IMR-90 (cell line): ENCODE data around the gene WDR45B. TPM values are rescaled to one million over a fixed set of nuclear protein-coding genes. Genes with fewer than 3 reads are reported as not detected.

Experiments
- ATAC-seq: fragments of 200-7000 bp; cut with Tn5 transposase; 2 replicates; pipeline ENCODE4 v1.9.1; 2020; ENCODE audit warnings: low read depth, mild to moderate bottlenecking, moderate library complexity
- BruUV-seq: library from RNA; stranded (reverse); fragments of 400-500 nt; replicated peaks from 2 replicates; lab custom pipeline; 2021; lab: Mats Ljungman, UMichigan
- CTCF ChIA-PET: fragments of 300-600 bp; formaldehyde crosslinking; extraction: SDS; loops from one replicate; lab custom pipeline; 2021; ENCODE audit warnings: antibody characterized with exemption; lab: Yijun Ruan, JAX
- POLR2A ChIA-PET: fragments of 300-600 bp; sonication (Branson Sonifier 250); formaldehyde crosslinking; loops from one replicate; lab custom pipeline; 2022; ENCODE audit warnings: antibody characterized with exemption; ENCODE audit not compliant: unreplicated experiment; lab: Charles Lee
- DNase-seq: peaks from one replicate; pipeline ENCODE4 v3.0.0; 2013
- H2AFZ ChIP-seq: replicated peaks from 2 replicates; pipeline ENCODE3; 2013; ENCODE audit warnings: low read length, mild to moderate bottlenecking; ENCODE audit not compliant: poor library complexity
- H2AK5ac ChIP-seq: 2 replicates; pipeline ENCODE4 v1.6.1; 2013; ENCODE audit warnings: low read depth, low read length, inconsistent platforms
- H2AK9ac ChIP-seq: replicated peaks from 2 replicates; pipeline ENCODE3; 2013; ENCODE audit warnings: mild to moderate bottlenecking, low read depth, low read length, moderate library complexity; ENCODE audit not compliant: poor library complexity
- H2BK120ac ChIP-seq: 2 replicates; pipeline ENCODE4 v1.6.1; 2013; ENCODE audit warnings: low read depth, low read length, inconsistent platforms
- H2BK15ac ChIP-seq: 3 replicates; pipeline ENCODE4 v1.6.1; 2013; ENCODE audit warnings: low read depth, low read length, inconsistent platforms
- H2BK20ac ChIP-seq: 2 replicates; pipeline ENCODE4 v1.6.1; 2013; ENCODE audit warnings: low read depth, mild to moderate bottlenecking, inconsistent platforms, low read length, moderate library complexity
- H2BK5ac ChIP-seq: 2 replicates; pipeline ENCODE4 v1.6.1; 2013; ENCODE audit warnings: mild to moderate bottlenecking, low read depth, low read length, inconsistent platforms; ENCODE audit not compliant: poor library complexity, severe bottlenecking
- H3K14ac ChIP-seq: replicated peaks from 2 replicates; pipeline ENCODE4 v1.6.1; 2013; ENCODE audit warnings: low read depth, low read length, inconsistent platforms
- H3K18ac ChIP-seq: 2 replicates; pipeline ENCODE4 v1.6.1; 2013; ENCODE audit warnings: low read depth, low read length, control low read depth
- H3K23ac ChIP-seq: 2 replicates; pipeline ENCODE4 v1.6.1; 2013; ENCODE audit warnings: low read depth, low read length, inconsistent platforms
- H3K27ac ChIP-seq: 2 replicates; pipeline ENCODE4 v1.5.1; 2013; ENCODE audit warnings: mild to moderate bottlenecking, control low read depth, low read length; ENCODE audit not compliant: insufficient read depth
- H3K27me3 ChIP-seq: 2 replicates; pipeline ENCODE4 v1.6.1; 2013; ENCODE audit warnings: low read length; ENCODE audit not compliant: control insufficient read depth, insufficient read depth
- H3K36me3 ChIP-seq: 2 replicates; pipeline ENCODE4 v1.6.1; 2013; ENCODE audit warnings: low read length, mixed read lengths; ENCODE audit not compliant: control insufficient read depth, insufficient read depth
- H3K4ac ChIP-seq: 2 replicates; pipeline ENCODE4 v1.6.1; 2013; ENCODE audit warnings: low read depth, low read length, inconsistent platforms
- H3K4me1 ChIP-seq: 2 replicates; pipeline ENCODE4 v1.6.1; 2013; ENCODE audit warnings: low read length, mixed read lengths; ENCODE audit not compliant: control insufficient read depth, insufficient read depth
- H3K4me2 ChIP-seq: 2 replicates; pipeline ENCODE4 v1.6.1; 2013; ENCODE audit warnings: low read depth, mild to moderate bottlenecking, control low read depth, low read length, moderate library complexity
- H3K4me3 ChIP-seq: 2 replicates; pipeline ENCODE4 v1.5.1; 2013; ENCODE audit warnings: low read depth, mild to moderate bottlenecking, control low read depth, low read length, moderate library complexity; ENCODE audit not compliant: insufficient read depth
- H3K56ac ChIP-seq: 2 replicates; pipeline ENCODE4 v1.6.1; 2013; ENCODE audit warnings: low read length, inconsistent platforms; ENCODE audit not compliant: insufficient read depth; ENCODE audit errors: extremely low read depth
- H3K79me1 ChIP-seq, 2 experiments: 2 replicates each; pipeline ENCODE4 v1.6.1; 2013; ENCODE audit warnings: low read length in 2 of 2, inconsistent platforms in 1 of 2, low read depth in 1 of 2
- H3K9ac ChIP-seq: 2 replicates; pipeline ENCODE4 v1.6.1; 2013; ENCODE audit warnings: low read depth, low read length, control low read depth
- H3K9me1 ChIP-seq: 2 replicates; pipeline ENCODE4 v1.6.1; 2013; ENCODE audit warnings: low read length, inconsistent platforms; ENCODE audit not compliant: insufficient read depth
- H3K9me3 ChIP-seq: 2 replicates; pipeline ENCODE4 v1.6.1; 2013; ENCODE audit warnings: low read length; ENCODE audit not compliant: control insufficient read depth, insufficient read depth
- H4K20me1 ChIP-seq: 2 replicates; pipeline ENCODE4 v1.6.1; 2013; ENCODE audit warnings: low read length, inconsistent platforms; ENCODE audit not compliant: insufficient read depth
- H4K5ac ChIP-seq: 2 replicates; pipeline ENCODE4 v1.6.1; 2013; ENCODE audit warnings: mild to moderate bottlenecking, low read depth, low read length, control low read depth
- H4K8ac ChIP-seq, 2 experiments: 2 replicates each; pipeline ENCODE4 v1.6.1; 2013; ENCODE audit warnings: low read depth in 2 of 2, low read length in 2 of 2, control low read depth in 1 of 2, inconsistent platforms in 1 of 2
- H4K91ac ChIP-seq: 2 replicates; pipeline ENCODE4 v1.6.1; 2013; ENCODE audit warnings: low read depth, low read length, inconsistent platforms; ENCODE audit not compliant: insufficient read depth
- BHLHE40 ChIP-seq: fragments of 150-350 bp; IDR thresholded peaks from 2 replicates; pipeline ENCODE4 v1.6.1; 2016; ENCODE audit warnings: mild to moderate bottlenecking, low read depth, low read length
- CEBPB ChIP-seq: IDR thresholded peaks from 2 replicates; pipeline ENCODE4 v1.6.1; 2012; ENCODE audit warnings: low read depth, low read length, improper control_type of control experiment
- CHD1 ChIP-seq: IDR thresholded peaks from 2 replicates; pipeline ENCODE4 v1.6.1; 2012; ENCODE audit warnings: low read depth, low read length, improper control_type of control experiment
- CTCF ChIP-seq: conservative IDR thresholded peaks from 2 replicates; pipeline ENCODE4 v1.5.1; 2012; ENCODE audit warnings: mild to moderate bottlenecking, low read depth, low read length, improper control_type of control experiment
- ELK1 ChIP-seq: fragments of 150-350 bp; IDR thresholded peaks from 2 replicates; pipeline ENCODE4 v1.6.1; 2016; ENCODE audit warnings: low read depth, mild to moderate bottlenecking, low read length, moderate library complexity, borderline replicate concordance
- FOS ChIP-seq: fragments of 150-350 bp; IDR thresholded peaks from 2 replicates; pipeline ENCODE4 v1.6.1; 2016; ENCODE audit warnings: low read depth, low read length
- MAFK ChIP-seq: IDR thresholded peaks from 2 replicates; pipeline ENCODE4 v1.6.1; 2012; ENCODE audit warnings: low read depth, low read length, improper control_type of control experiment
- MAZ ChIP-seq: IDR thresholded peaks from 2 replicates; pipeline ENCODE4 v1.6.1; 2012; ENCODE audit warnings: low read depth, mild to moderate bottlenecking, low read length, improper control_type of control experiment, moderate library complexity, borderline replicate concordance
- MXI1 ChIP-seq: IDR thresholded peaks from 2 replicates; pipeline ENCODE4 v1.6.1; 2012; ENCODE audit warnings: low read depth, mild to moderate bottlenecking, low read length, moderate library complexity, borderline replicate concordance
- NFE2L2 ChIP-seq: fragments of 150-350 bp; IDR thresholded peaks from 2 replicates; pipeline ENCODE4 v1.6.1; 2016; ENCODE audit warnings: low read depth, mild to moderate bottlenecking, low read length
- POLR2A ChIP-seq: IDR thresholded peaks from 2 replicates; pipeline ENCODE4 v1.6.1; 2012; ENCODE audit warnings: mild to moderate bottlenecking, low read depth, low read length
- RAD21 ChIP-seq: IDR thresholded peaks from 2 replicates; pipeline ENCODE4 v1.6.1; 2012; ENCODE audit warnings: low read length, improper control_type of control experiment
- RCOR1 ChIP-seq: IDR thresholded peaks from 2 replicates; pipeline ENCODE4 v1.6.1; 2012; ENCODE audit warnings: mild to moderate bottlenecking, low read length, improper control_type of control experiment; ENCODE audit not compliant: insufficient replicate concordance
- RFX5 ChIP-seq: IDR thresholded peaks from 2 replicates; pipeline ENCODE4 v1.8.0; 2012; ENCODE audit warnings: low read depth, mild to moderate bottlenecking, low read length, moderate library complexity
- SMC3 ChIP-seq: fragments of 150-350 bp; IDR thresholded peaks from 2 replicates; pipeline ENCODE4 v1.6.1; 2016; ENCODE audit warnings: low read depth, mild to moderate bottlenecking, antibody characterized with exemption, low read length, moderate library complexity
- USF2 ChIP-seq: fragments of 150-350 bp; IDR thresholded peaks from 2 replicates; pipeline ENCODE4 v1.6.1; 2017; ENCODE audit warnings: mild to moderate bottlenecking, antibody characterized with exemption, low read length, low read depth
- WGBS, 2 experiments: methylation state at CpG; one replicate each; pipeline versions ENCODE4 v1.1.5 to v1.1.7; 2013; ENCODE audit warnings: missing lambda C conversion rate in 2 of 2; ENCODE audit not compliant: insufficient read length in 1 of 2; ENCODE audit errors: extremely low coverage in 2 of 2; 5-methylcytosine and 5-hydroxymethylcytosine counted together
- dilution Hi-C: fragments of 300-500 bp; cut with HindIII; formaldehyde crosslinking; loops from one replicate; pipeline ENCODE4 v1.14.3; 2018; ENCODE audit warnings: low sequenced_read_pairs; ENCODE audit not compliant: unreplicated experiment
- in situ Hi-C: fragments of 300-500 bp; cut with MboI; formaldehyde crosslinking; loops from 3 replicates; pipeline ENCODE4 v1.14.3; 2019; ENCODE audit warnings: low sequenced_read_pairs, inconsistent platforms, mixed read lengths
- intact Hi-C: fragments of 100-400 bp; cut with micrococcal nuclease; formaldehyde crosslinking; loops from 2 replicates; pipeline ENCODE4 v1.10.0; 2022
- polyA plus RNA-seq, 3 experiments: library from polyadenylated mRNA; depleted of rRNA; stranded (reverse); fragments of >200 nt; gene quantifications; 2 replicates each; pipeline ENCODE4 v1.2.3, GENCODE V29; 2012; ENCODE audit warnings: low replicate concordance in 1 of 3
- total RNA-seq: library from RNA; depleted of rRNA; stranded (reverse); fragments of >200 nt; gene quantifications from 2 replicates; pipeline ENCODE4 v1.2.3, GENCODE V29; 2012

The WDR45B gene
- total and polyA plus RNA-seq, 2 of the 4 experiments (the other 2 are of a cell fraction), result 98.2 to 110 TPM

DNA sequence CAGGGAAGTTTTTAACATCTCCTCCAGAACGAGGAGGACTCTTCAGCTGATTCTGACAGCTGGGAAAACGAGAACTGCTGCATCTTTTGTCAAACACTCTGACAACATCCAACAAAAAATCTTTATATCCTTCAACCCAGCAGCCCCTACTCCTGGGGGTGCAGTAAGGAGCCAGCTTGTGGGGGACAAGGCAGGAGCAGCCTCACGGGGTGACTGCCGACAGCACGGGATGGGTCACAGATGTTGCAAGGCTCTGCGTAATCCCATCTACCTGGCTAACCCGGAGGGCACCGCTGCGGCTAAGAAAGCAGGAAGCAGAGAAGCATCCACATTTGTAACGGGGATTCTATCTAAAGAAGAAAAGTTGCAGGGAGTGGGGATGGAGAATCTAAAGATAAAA is 28.6 kb downstream of the WDR45B start:
- no peak overlapping the region for H4K91ac ChIP-seq
- H3K4me3 ChIP-seq, result no peak overlapping the region
- no peak overlapping the region for H2BK5ac ChIP-seq
- TF ChIP-seq RAD21 (no peak), CTCF (no peak), NFE2L2 (no peak), CHD1 (no peak), MAFK (no peak), BHLHE40 (no peak), POLR2A (no peak), ELK1 (no peak), SMC3 (no peak), CEBPB (no peak), RFX5 (no peak), FOS (no peak), RCOR1 (no peak), MXI1 (no peak), MAZ (no peak), USF2 (no peak)
- POLR2A ChIA-PET, result no interaction called here
- H2AK5ac ChIP-seq, result no peak overlapping the region
- H3K9ac ChIP-seq, result no peak overlapping the region
- H3K27me3 ChIP-seq, result no peaks in the 10 kb centered on the region
- H2BK20ac ChIP-seq, result no peak overlapping the region
- H4K5ac ChIP-seq, result no peak overlapping the region
- CTCF ChIA-PET, result no interaction called here
- peaks cover 15 to 25% of the 10 kb centered on the region in 2 experiments for H3K79me1 ChIP-seq
- dilution Hi-C loops (no loop called here), intact Hi-C loops (no loop called here), in situ Hi-C loops (no loop called here)
- no peak for ATAC-seq
- peaks cover 60% of the 10 kb centered on the region for H3K36me3 ChIP-seq
- H2BK120ac ChIP-seq, result no peak overlapping the region
- no TSS peak for BruUV-seq
- H4K8ac ChIP-seq, result no peak overlapping the region
- WGBS, 2 experiments, result 80% methylated on average over 1 of the region's 10 CpGs; no CpG with 5 or more reads in 1 of the 2 experiments
- H3K18ac ChIP-seq, result no peak overlapping the region
- no peak overlapping the region for H2AFZ ChIP-seq
- H3K23ac ChIP-seq, result no peak overlapping the region
- H2AK9ac ChIP-seq, result no peak overlapping the region
- H3K56ac ChIP-seq, result no peak overlapping the region
- no peaks in the 10 kb centered on the region for H3K9me1 ChIP-seq
- no peak overlapping the region for H3K4me2 ChIP-seq
- no peak for DNase-seq
- no peak overlapping the region for H3K14ac ChIP-seq
- H3K9me3 ChIP-seq, result no peaks in the 10 kb centered on the region
- no peak overlapping the region for H3K4ac ChIP-seq
- no peaks in the 10 kb centered on the region for H3K4me1 ChIP-seq
- no peaks in the 10 kb centered on the region; the same call in 1 of the 2 replicates for H4K20me1 ChIP-seq
- no peak overlapping the region for H2BK15ac ChIP-seq
- H3K27ac ChIP-seq, result no peak overlapping the region
